Left cardiac atrium (tissue), 4 donors: ENCODE results near the gene SRGAP1. TPM values are rescaled to one million over a fixed set of nuclear protein-coding genes. Genes with fewer than 3 reads are reported as not detected.

Source experiments
- ATAC-seq, 2 donors: fragments of 200-7000 bp; cut with Tn5 transposase; one replicate each; pipeline ENCODE4 v1.9.1; 2020; ENCODE audit warnings: mild to moderate bottlenecking in 2 of 2, moderate library complexity in 2 of 2
- DNase-seq: peaks from one replicate; pipeline ENCODE4 v3.0.0-alpha.2; 2020
- intact Hi-C, 2 donors: fragments of 100-400 bp; cut with DNase I; formaldehyde crosslinking; loops; one replicate each; pipeline versions ENCODE4 v1.14.1 to v1.15.1; 2022 to 2023
- total RNA-seq, 2 donors: library from RNA; stranded (reverse); fragmentation: NEBNext Ultra II Directional; extraction: Animal tissue kit (Norgen Biotek cat#: 25700); gene quantifications; one replicate each; pipeline ENCODE4 v1.2.1, GENCODE V29; 2021
- donor health status: DM: no; HTN: yes; CAD: no.
- donor health status: DM: no; HTN: yes; CAD: no; lungs with severe emphysema.
- donor health status: DM: yes; HTN: yes; CAD: no.
- donor health status: Dilated cardiomyopathy.

Gene SRGAP1
- total RNA-seq, 2 donors from 2014 or later = 4.3 to 5.5 TPM

GRCh38 chr12:63942464-63943241 is 98.2 kb downstream of the SRGAP1 start:
- intact Hi-C loops = loop anchor here in 1 of 2 donors (10.0 kb wide), 1 partner anchor 98 kb away; the partner anchor contains the start of gene SRGAP1
- ATAC-seq (no peak), DNase-seq (no peak)

- DNase-seq (no peak), ATAC-seq (no peak)
- intact Hi-C loops = loop anchor here in 1 of 2 donors (10.0 kb wide), 1 partner anchor 99 kb away; the partner anchor contains the start of gene SRGAP1
These were observed 99.6 kb downstream of the SRGAP1 start for GRCh38 chr12:63944034-63944579.

- ATAC-seq (peak in 1 of 2 donors; percentile 36), DNase-seq (no peak)
- intact Hi-C loops = loop anchor here in 1 of 2 donors (10.0 kb wide), 1 partner anchor 100 kb away; the partner anchor contains the start of gene SRGAP1
These were observed 100.2 kb downstream of the SRGAP1 start for GRCh38 chr12:63944586-63945228.

- no peak for ATAC-seq
- DNase-seq = no peak
- intact Hi-C loops = loop anchor here in 1 of 2 donors (10.0 kb wide), 1 partner anchor 101 kb away; the partner anchor contains the start of gene SRGAP1
These were observed 101.3 kb downstream of the SRGAP1 start for GRCh38 chr12:63945777-63946176.

GRCh38 chr12:63948211-63948610 is 103.7 kb downstream of the SRGAP1 start:
- intact Hi-C loops = loop anchor here in 1 of 2 donors (10.0 kb wide), 1 partner anchor 103 kb away; the partner anchor contains the start of gene SRGAP1
- ATAC-seq (no peak), DNase-seq (no peak)

GRCh38 chr12:63949902-63950301 is 105.4 kb downstream of the SRGAP1 start:
- ATAC-seq (peak; percentile 59 to 70), DNase-seq (no peak)
- intact Hi-C loops = loop anchor here in 1 of 2 donors (10.0 kb wide), 1 partner anchor 105 kb away; the partner anchor contains the start of gene SRGAP1

GRCh38 chr12:63952995-63953394 is 108.5 kb downstream of the SRGAP1 start:
- no peak for ATAC-seq
- DNase-seq = no peak
- intact Hi-C loops = no loop called here

GRCh38 chr12:63955831-63956666 is 111.5 kb downstream of the SRGAP1 start:
- intact Hi-C loops = no loop called here
- DNase-seq (peak; percentile 28), ATAC-seq (peak; percentile 82 to 88)

- DNase-seq (no peak), ATAC-seq (no peak)
- intact Hi-C loops = no loop called here
These were observed 113.0 kb downstream of the SRGAP1 start for GRCh38 chr12:63957496-63957895.

GRCh38 chr12:63958876-63959580 is 114.5 kb downstream of the SRGAP1 start:
- no peak for DNase-seq
- intact Hi-C loops = no loop called here
- ATAC-seq = no peak

- ATAC-seq (no peak), DNase-seq (no peak)
- intact Hi-C loops = no loop called here
These were observed 116.5 kb downstream of the SRGAP1 start for GRCh38 chr12:63961048-63961447.

- ATAC-seq (no peak), DNase-seq (no peak)
- intact Hi-C loops = no loop called here
These were observed 117.0 kb downstream of the SRGAP1 start for GRCh38 chr12:63961543-63961942.

- DNase-seq = no peak
- intact Hi-C loops = no loop called here
- ATAC-seq = no peak
These were observed 119.4 kb downstream of the SRGAP1 start for GRCh38 chr12:63963868-63964267.

GRCh38 chr12:63964301-63964700 is 119.8 kb downstream of the SRGAP1 start:
- DNase-seq (no peak), ATAC-seq (no peak)
- intact Hi-C loops = no loop called here

- intact Hi-C loops = no loop called here
- ATAC-seq (no peak), DNase-seq (no peak)
These were observed 121.6 kb downstream of the SRGAP1 start for GRCh38 chr12:63965936-63966605.

GRCh38 chr12:63966606-63966975 is 122.1 kb downstream of the SRGAP1 start:
- intact Hi-C loops = no loop called here
- no peak for ATAC-seq
- no peak for DNase-seq

- intact Hi-C loops = no loop called here
- peak in 1 of 2 donors; percentile 17 for ATAC-seq
- no peak for DNase-seq
These were observed 123.1 kb downstream of the SRGAP1 start for GRCh38 chr12:63967358-63968145.
